ENCODE data around the gene INTS7.

DNA sequence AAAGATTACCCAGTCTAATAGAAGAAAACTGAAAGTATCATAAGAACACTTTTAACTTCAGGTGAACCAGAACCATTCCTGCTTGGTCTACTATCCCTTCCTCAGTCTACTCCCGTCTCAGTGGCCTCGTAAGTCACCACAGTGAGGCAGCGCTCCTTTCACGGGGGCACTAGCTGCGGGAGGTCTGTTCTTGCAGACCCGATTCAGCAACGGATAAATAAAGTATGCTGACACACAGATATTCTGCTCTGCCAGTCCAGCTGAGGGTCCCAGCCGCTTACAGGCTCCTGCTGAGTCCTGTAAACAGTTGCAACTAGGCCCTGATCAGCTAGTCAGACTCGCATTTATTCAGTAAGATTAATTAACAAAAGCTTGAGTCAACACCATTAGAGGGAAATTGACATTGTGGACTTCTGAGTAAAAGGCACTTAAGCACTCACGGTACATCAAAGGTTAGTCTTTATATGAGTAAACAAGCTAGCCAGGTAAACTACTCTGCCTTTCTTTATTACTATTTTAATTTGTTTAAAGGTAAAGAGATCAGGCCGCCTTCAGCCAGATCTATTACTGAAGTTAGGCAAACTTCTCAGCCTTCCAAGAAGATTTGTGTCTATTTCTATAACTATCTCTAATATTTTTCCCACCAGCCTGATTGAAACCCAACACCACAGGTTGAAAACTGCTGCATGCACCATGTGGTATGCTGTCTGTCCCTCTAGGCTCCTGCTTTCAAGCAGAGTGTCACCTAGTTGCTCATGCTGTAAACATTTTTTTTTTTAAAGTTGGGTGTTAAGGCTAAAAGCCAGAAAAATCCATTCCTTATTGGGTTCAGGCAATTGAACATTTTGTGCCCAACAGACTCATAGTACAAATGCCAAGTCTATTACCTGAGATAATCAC is 87.7 kb downstream of the INTS7 start:
- TF ChIP-seq CTCF (conservative IDR thresholded peaks at IDR 0.05; ENCODE audit: low read length) (no peak), EZH2phosphoT487 (IDR thresholded peaks at IDR 0.05; ENCODE audit: borderline replicate concordance) (no peak)
